ENCODE data around the gene PCARE.

PCARE gene

GRCh38 chr2:29012211-29012681 is 62.1 kb downstream of the PCARE start:
- CTCF ChIA-PET, result interaction anchor here (0.9 to 1.3 kb wide), 2 partner anchors 13 to 53 kb away, joined by 3 read pairs; no protein-coding TSS in a partner anchor
- POLR2A ChIA-PET, result no interaction called here
- DNase-seq (ENCODE audit: extremely low spot score), result no peak
- TF ChIP-seq, protein P1, sequence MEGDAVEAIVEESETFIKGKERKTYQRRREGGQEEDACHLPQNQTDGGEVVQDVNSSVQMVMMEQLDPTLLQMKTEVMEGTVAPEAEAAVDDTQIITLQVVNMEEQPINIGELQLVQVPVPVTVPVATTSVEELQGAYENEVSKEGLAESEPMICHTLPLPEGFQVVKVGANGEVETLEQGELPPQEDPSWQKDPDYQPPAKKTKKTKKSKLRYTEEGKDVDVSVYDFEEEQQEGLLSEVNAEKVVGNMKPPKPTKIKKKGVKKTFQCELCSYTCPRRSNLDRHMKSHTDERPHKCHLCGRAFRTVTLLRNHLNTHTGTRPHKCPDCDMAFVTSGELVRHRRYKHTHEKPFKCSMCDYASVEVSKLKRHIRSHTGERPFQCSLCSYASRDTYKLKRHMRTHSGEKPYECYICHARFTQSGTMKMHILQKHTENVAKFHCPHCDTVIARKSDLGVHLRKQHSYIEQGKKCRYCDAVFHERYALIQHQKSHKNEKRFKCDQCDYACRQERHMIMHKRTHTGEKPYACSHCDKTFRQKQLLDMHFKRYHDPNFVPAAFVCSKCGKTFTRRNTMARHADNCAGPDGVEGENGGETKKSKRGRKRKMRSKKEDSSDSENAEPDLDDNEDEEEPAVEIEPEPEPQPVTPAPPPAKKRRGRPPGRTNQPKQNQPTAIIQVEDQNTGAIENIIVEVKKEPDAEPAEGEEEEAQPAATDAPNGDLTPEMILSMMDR (IDR thresholded peaks at IDR 0.05; ENCODE audit: control extremely low read depth, extremely low read depth, low read depth, missing control alignments), result no peak

Measured in GM10248 (cell line).